HCT116 (cell line): ENCODE data around the gene ZDHHC9. TPM values are rescaled to one million over a fixed set of nuclear protein-coding genes. Genes with fewer than 3 reads are reported as not detected.

Experiments
- ATAC-seq: fragments of 200-7000 bp; cut with Tn5 transposase; 2 replicates; pipeline ENCODE4 v1.9.1; 2020; ENCODE audit warnings: mild to moderate bottlenecking, moderate library complexity
- BruUV-seq: library from RNA; stranded (reverse); fragments of 400-500 nt; replicated peaks from 2 replicates; lab custom pipeline; 2021; lab: Mats Ljungman, UMichigan
- CTCF ChIA-PET: fragments of 300-600 bp; sonication (Branson Sonifier 250); formaldehyde crosslinking; loops from one replicate; lab custom pipeline; 2021; ENCODE audit warnings: antibody characterized with exemption; lab: Charles Lee
- POLR2A ChIA-PET: fragments of 300-600, 350-600 bp; sonication (Branson Sonifier 250); formaldehyde crosslinking; loops from one replicate; lab custom pipeline; 2021; ENCODE audit warnings: antibody characterized with exemption; lab: Charles Lee
- RAD21 ChIA-PET, 2 experiments: fragments of 300-600 bp; sonication (Branson Sonifier 250); formaldehyde crosslinking; loops; one replicate each; lab custom pipeline; 2023; ENCODE audit warnings: low total read pairs in 2 of 2; ENCODE audit not compliant: uncharacterized antibody in 2 of 2, unreplicated experiment in 2 of 2, low non-redundant PET in 1 of 2; lab: Charles Lee
- DNase-seq: peaks from one replicate; pipeline ENCODE4 v3.0.0-alpha.2; 2010; ENCODE audit warnings: low read depth, low spot score
- H2AFZ ChIP-seq: fragments of 200-600 bp; shearing (Covaris generic), sonication (generic); 2 replicates; pipeline ENCODE4 v1.6.1; 2017; ENCODE audit warnings: low read depth, mixed run types, mixed read lengths, antibody characterized with exemption, low read length; ENCODE audit not compliant: poor library complexity, severe bottlenecking
- H3K27ac ChIP-seq: 2 replicates; pipeline ENCODE4 v1.5.1; 2012; ENCODE audit warnings: low read depth, low read length
- H3K27me3 ChIP-seq: fragments of 200-600 bp; sonication (generic); 2 replicates; pipeline ENCODE4 v1.6.1; 2016; ENCODE audit warnings: mixed run types, low read length, mixed read lengths; ENCODE audit not compliant: insufficient read depth
- H3K36me3 ChIP-seq, 2 experiments: fragments of 200-500 bp in 1 of 2; fragments of 200-600 bp in 1 of 2; sonication (Bioruptor generic) in 1 of 2; sonication (generic) in 1 of 2; 2 replicates each; pipeline versions ENCODE4 v1.5.1 to v1.6.1; 2014 to 2016; ENCODE audit warnings: low read length in 2 of 2, inconsistent platforms in 1 of 2, mixed read lengths in 1 of 2, mixed run types in 1 of 2; ENCODE audit not compliant: insufficient read depth in 2 of 2, control insufficient read depth in 1 of 2
- H3K4me1 ChIP-seq, 2 experiments: fragments of 200-600 bp in 1 of 2; sonication (generic) in 1 of 2; 2 replicates each; pipeline versions ENCODE4 v1.5.1 to v1.6.1; 2012 to 2017; ENCODE audit warnings: low read length in 2 of 2, inconsistent platforms in 1 of 2, mild to moderate bottlenecking in 1 of 2, mixed read lengths in 1 of 2, mixed run types in 1 of 2, moderate library complexity in 1 of 2; ENCODE audit not compliant: insufficient read depth in 2 of 2, control insufficient read depth in 1 of 2
- H3K4me2 ChIP-seq: fragments of 200-600 bp; sonication (generic); 2 replicates; pipeline ENCODE4 v1.6.1; 2017; ENCODE audit warnings: mixed run types, low read length, mixed read lengths
- H3K4me3 ChIP-seq, 2 experiments: fragments of 200-600 bp in 1 of 2; sonication (generic) in 1 of 2; replicated peaks in 1 of 2; 2 replicates each; pipeline ENCODE4 v1.5.1; 2011 to 2016; ENCODE audit warnings: low read length in 2 of 2, control low read depth in 1 of 2, low read depth in 1 of 2, mild to moderate bottlenecking in 1 of 2, mixed read lengths in 1 of 2, mixed run types in 1 of 2
- H3K79me2 ChIP-seq: fragments of 200-600 bp; sonication (generic); 2 replicates; pipeline ENCODE4 v1.6.1; 2017; ENCODE audit warnings: mild to moderate bottlenecking, mixed run types, low read length, moderate library complexity, mixed read lengths; ENCODE audit not compliant: insufficient read depth
- H3K9ac ChIP-seq: fragments of 200-600 bp; sonication (generic); 2 replicates; pipeline ENCODE4 v1.6.1; 2016; ENCODE audit warnings: low read length, mixed read lengths
- H3K9me2 ChIP-seq: fragments of 200-600 bp; sonication (generic), shearing (Covaris generic); 2 replicates; pipeline ENCODE4 v1.6.1; 2017; ENCODE audit warnings: mixed run types, mild to moderate bottlenecking, moderate library complexity; ENCODE audit not compliant: insufficient read depth
- H3K9me3 ChIP-seq, 2 experiments: fragments of 200-500 bp in 1 of 2; fragments of 200-600 bp in 1 of 2; sonication (Bioruptor generic) in 1 of 2; sonication (generic) in 1 of 2; 2 replicates each; pipeline ENCODE4 v1.6.1; 2014 to 2017; ENCODE audit warnings: low read length in 2 of 2, mixed read lengths in 2 of 2, inconsistent platforms in 1 of 2, low read depth in 1 of 2, mild to moderate bottlenecking in 1 of 2, mixed run types in 1 of 2, moderate library complexity in 1 of 2; ENCODE audit not compliant: control insufficient read depth in 1 of 2, insufficient read depth in 1 of 2
- H4K20me1 ChIP-seq: fragments of 200-600 bp; sonication (generic), shearing (Covaris generic); 2 replicates; pipeline ENCODE4 v1.6.1; 2017; ENCODE audit warnings: mixed run types, mild to moderate bottlenecking, moderate library complexity; ENCODE audit not compliant: insufficient read depth
- CBX3 ChIP-seq: IDR thresholded peaks from 2 replicates; pipeline ENCODE4 v1.6.1; 2012; ENCODE audit warnings: low read depth
- CEBPB ChIP-seq: IDR thresholded peaks from 2 replicates; pipeline ENCODE4 v1.6.1; 2012; ENCODE audit warnings: low read depth
- EGR1 ChIP-seq: IDR thresholded peaks from 2 replicates; pipeline ENCODE4 v1.6.1; 2012; ENCODE audit warnings: low read depth
- ELF1 ChIP-seq: IDR thresholded peaks from 2 replicates; pipeline ENCODE4 v1.6.1; 2012; ENCODE audit warnings: low read depth, borderline replicate concordance
- EZH2 ChIP-seq: fragments of 200-600 bp; sonication (generic); IDR thresholded peaks from 2 replicates; pipeline ENCODE4 v1.6.1; 2017; ENCODE audit warnings: antibody characterized with exemption, mixed run types
- FOSL1 ChIP-seq: IDR thresholded peaks from 2 replicates; pipeline ENCODE4 v1.6.1; 2012; ENCODE audit warnings: low read depth
- JUND ChIP-seq: IDR thresholded peaks from 2 replicates; pipeline ENCODE4 v1.6.1; 2012
- POLR2A ChIP-seq: IDR thresholded peaks from 2 replicates; pipeline ENCODE4 v1.7.0; 2011; ENCODE audit warnings: borderline replicate concordance; ENCODE audit not compliant: insufficient read depth, insufficient read length; ENCODE audit errors: extremely low read depth
- POLR2AphosphoS5 ChIP-seq: IDR thresholded peaks from 2 replicates; pipeline ENCODE4 v1.6.1; 2011; ENCODE audit warnings: mild to moderate bottlenecking, low read depth, low read length, moderate library complexity
- RAD21 ChIP-seq: IDR thresholded peaks from 2 replicates; pipeline ENCODE4 v1.6.1; 2012; ENCODE audit warnings: low read depth, mild to moderate bottlenecking
- SIN3A ChIP-seq: IDR thresholded peaks from 2 replicates; pipeline ENCODE4 v1.6.1; 2012; ENCODE audit warnings: low read depth
- SP1 ChIP-seq: IDR thresholded peaks from 2 replicates; pipeline ENCODE4 v1.6.1; 2012; ENCODE audit warnings: low read depth
- SRF ChIP-seq: IDR thresholded peaks from 2 replicates; pipeline ENCODE4 v1.6.1; 2012; ENCODE audit warnings: low read depth
- TCF7L2 ChIP-seq: IDR thresholded peaks from 2 replicates; pipeline ENCODE4 v1.7.0; 2011; ENCODE audit warnings: borderline replicate concordance, inconsistent platforms; ENCODE audit not compliant: insufficient read depth, insufficient read length; ENCODE audit errors: extremely low read depth
- YY1 ChIP-seq: IDR thresholded peaks from 2 replicates; pipeline ENCODE4 v1.6.1; 2011; ENCODE audit warnings: low read length, low read depth, moderate library complexity, mild to moderate bottlenecking; ENCODE audit not compliant: insufficient replicate concordance; ENCODE audit errors: extremely low read depth
- ZBTB33 ChIP-seq: IDR thresholded peaks from 2 replicates; pipeline ENCODE4 v1.6.1; 2011; ENCODE audit warnings: mild to moderate bottlenecking, low read length, moderate library complexity; ENCODE audit not compliant: insufficient replicate concordance; ENCODE audit errors: extremely low read depth
- ZNF274 ChIP-seq: fragments of 200-500 bp; sonication (Bioruptor generic); IDR thresholded peaks from 2 replicates; pipeline ENCODE4 v1.6.1; 2014; ENCODE audit warnings: mild to moderate bottlenecking, low read depth, low read length, inconsistent platforms
- intact Hi-C: fragments of 100-400 bp; cut with micrococcal nuclease; formaldehyde crosslinking; loops from 2 replicates; pipeline ENCODE4 v1.10.0; 2022
- total RNA-seq: library from RNA; stranded (reverse); gene quantifications from one replicate; pipeline ENCODE4 v1.2.1, GENCODE V29; 2021; ENCODE audit not compliant: unreplicated experiment
- TF ChIP-seq, protein P1 (sequence below), 3 experiments: fragments of 200-600 bp in 1 of 3; sonication (generic) in 1 of 3; IDR thresholded peaks in 2 of 3; conservative IDR thresholded peaks in 1 of 3; 2 replicates each; pipeline ENCODE4 v1.5.1; 2012 to 2017; ENCODE audit warnings: low read depth in 2 of 3, low read length in 2 of 3, antibody characterized with exemption in 1 of 3, borderline replicate concordance in 1 of 3, control low read depth in 1 of 3, mild to moderate bottlenecking in 1 of 3, mixed read lengths in 1 of 3, mixed run types in 1 of 3, moderate library complexity in 1 of 3; ENCODE audit not compliant: insufficient read depth in 1 of 3
- TF ChIP-seq, protein P2 (sequence below): IDR thresholded peaks from 2 replicates; pipeline ENCODE4 v1.6.1; 2012
- TF ChIP-seq, protein P3 (sequence below): IDR thresholded peaks from 2 replicates; pipeline ENCODE4 v1.6.1; 2012

ZDHHC9 gene
- total RNA-seq, 1 experiment from 2014 or later = 18.9 TPM

- BruUV-seq = no TSS peak
- Histone ChIP-seq H3K27me3 (no peaks in the 10 kb centered on the region), H4K20me1 (no peaks in the 10 kb centered on the region), H3K4me2 (peak overlapping the region; percentile 57), H3K9me2 (no peaks in the 10 kb centered on the region), H3K9me3 (no peaks in the 10 kb centered on the region)
- CTCF ChIA-PET = no interaction called here
- peak; percentile 51 for DNase-seq
- no peak for TF ChIP-seq CBX3
- no peak for TF ChIP-seq YY1
- TF ChIP-seq, protein P1, sequence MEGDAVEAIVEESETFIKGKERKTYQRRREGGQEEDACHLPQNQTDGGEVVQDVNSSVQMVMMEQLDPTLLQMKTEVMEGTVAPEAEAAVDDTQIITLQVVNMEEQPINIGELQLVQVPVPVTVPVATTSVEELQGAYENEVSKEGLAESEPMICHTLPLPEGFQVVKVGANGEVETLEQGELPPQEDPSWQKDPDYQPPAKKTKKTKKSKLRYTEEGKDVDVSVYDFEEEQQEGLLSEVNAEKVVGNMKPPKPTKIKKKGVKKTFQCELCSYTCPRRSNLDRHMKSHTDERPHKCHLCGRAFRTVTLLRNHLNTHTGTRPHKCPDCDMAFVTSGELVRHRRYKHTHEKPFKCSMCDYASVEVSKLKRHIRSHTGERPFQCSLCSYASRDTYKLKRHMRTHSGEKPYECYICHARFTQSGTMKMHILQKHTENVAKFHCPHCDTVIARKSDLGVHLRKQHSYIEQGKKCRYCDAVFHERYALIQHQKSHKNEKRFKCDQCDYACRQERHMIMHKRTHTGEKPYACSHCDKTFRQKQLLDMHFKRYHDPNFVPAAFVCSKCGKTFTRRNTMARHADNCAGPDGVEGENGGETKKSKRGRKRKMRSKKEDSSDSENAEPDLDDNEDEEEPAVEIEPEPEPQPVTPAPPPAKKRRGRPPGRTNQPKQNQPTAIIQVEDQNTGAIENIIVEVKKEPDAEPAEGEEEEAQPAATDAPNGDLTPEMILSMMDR (IDR thresholded peaks at IDR 0.05 in 2 of 3, conservative IDR thresholded peaks at IDR 0.05 in 1 of 3; ENCODE audit: borderline replicate concordance in 1 of 3, insufficient read depth in 1 of 3, low read depth in 2 of 3, low read length in 2 of 3) = no peak; a peak in 1 of 6 replicates
- no peak for TF ChIP-seq POLR2AphosphoS5
- TF ChIP-seq SRF = no peak
- TF ChIP-seq ELF1 = no peak
- TF ChIP-seq EZH2 = no peak
- TF ChIP-seq, protein P2, sequence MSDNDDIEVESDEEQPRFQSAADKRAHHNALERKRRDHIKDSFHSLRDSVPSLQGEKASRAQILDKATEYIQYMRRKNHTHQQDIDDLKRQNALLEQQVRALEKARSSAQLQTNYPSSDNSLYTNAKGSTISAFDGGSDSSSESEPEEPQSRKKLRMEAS = 0 out of 2 replicates have a peak, but pooled peaks have one; percentile 21
- TF ChIP-seq, protein P3, sequence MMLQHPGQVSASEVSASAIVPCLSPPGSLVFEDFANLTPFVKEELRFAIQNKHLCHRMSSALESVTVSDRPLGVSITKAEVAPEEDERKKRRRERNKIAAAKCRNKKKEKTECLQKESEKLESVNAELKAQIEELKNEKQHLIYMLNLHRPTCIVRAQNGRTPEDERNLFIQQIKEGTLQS = no peak
- TF ChIP-seq ZBTB33 = no peak
- peak; percentile 49 for TF ChIP-seq JUND
- no peak for TF ChIP-seq EGR1
- TF ChIP-seq TCF7L2 = no peak
- TF ChIP-seq FOSL1 = peak; percentile 68
- TF ChIP-seq RAD21 = no peak
- TF ChIP-seq SIN3A = no peak
- TF ChIP-seq POLR2A = no peak
- no peak for TF ChIP-seq CEBPB
- TF ChIP-seq ZNF274 = no peak
- peak; percentile 54 for TF ChIP-seq SP1
- TF ChIP-seq, all 23 proteins: peak for 4
- ChIA-PET POLR2A (interaction anchor here (0.6 kb wide), 1 partner anchor 60 kb away, joined by 3 read pairs; the partner anchor contains the start of gene UTP14A), RAD21 (no interaction called here)
- H3K9ac ChIP-seq = 0 out of 2 replicates have a peak overlapping the region, but pooled peaks have one; percentile 20
- H3K27ac ChIP-seq = peak overlapping the region; percentile 38; the same call in 1 of the 2 replicates
- H3K4me3 ChIP-seq = no peak overlapping the region; a peak in 1 of 4 replicates
- no peaks in the 10 kb centered on the region for H3K36me3 ChIP-seq
- peak overlapping the region; percentile 65 for H2AFZ ChIP-seq
- peak; percentile 56 for ATAC-seq
- H3K4me1 ChIP-seq = peaks cover 4 to 32% of the 10 kb centered on the region in 2 experiments; a peak in 2 of 4 replicates
- intact Hi-C loops = no loop called here
- H3K79me2 ChIP-seq = peaks cover 6% of the 10 kb centered on the region; the same call in 1 of the 2 replicates
These were observed 2.0 kb upstream of the ZDHHC9 start for GRCh38 chrX:129845616-129846190.
